ENCODE measurements around the gene ENTPD3.

Gene ENTPD3

GRCh38 chr3:40398346-40398745 lies 11.4 kb downstream of the ENTPD3 start:
- DNase-seq: no peak
- intact Hi-C loops (cut with DNase I): no loop called here

GRCh38 chr3:40404591-40405198 lies 17.7 kb downstream of the ENTPD3 start:
- intact Hi-C loops (cut with DNase I): no loop called here
- DNase-seq: no peak

- intact Hi-C loops (cut with DNase I): no loop called here
- no peak for DNase-seq
These were observed 20.0 kb downstream of the ENTPD3 start for GRCh38 chr3:40407007-40407406.

GRCh38 chr3:40407611-40408010 lies 20.6 kb downstream of the ENTPD3 start:
- intact Hi-C loops (cut with DNase I): no loop called here
- DNase-seq: no peak

- intact Hi-C loops (cut with DNase I): no loop called here
- DNase-seq: peak in 16 of 42 donors; percentile 7 to 55 (median 33)
These were observed 27.3 kb downstream of the ENTPD3 start for GRCh38 chr3:40414270-40414669.

- intact Hi-C loops (cut with DNase I): no loop called here
- no peak for DNase-seq
These were observed 31.0 kb downstream of the ENTPD3 start for GRCh38 chr3:40417845-40418543.

GRCh38 chr3:40422861-40423260 lies 35.9 kb downstream of the ENTPD3 start:
- intact Hi-C loops (cut with DNase I): no loop called here
- no peak for DNase-seq

- intact Hi-C loops (cut with DNase I): no loop called here
- DNase-seq: no peak
These were observed 40.2 kb downstream of the ENTPD3 start for GRCh38 chr3:40427045-40427669.

- intact Hi-C loops (cut with DNase I): no loop called here
These were observed 45.8 kb downstream of the ENTPD3 start for GRCh38 chr3:40432793-40433192.

GRCh38 chr3:40437889-40438288 lies 50.9 kb downstream of the ENTPD3 start:
- intact Hi-C loops (cut with DNase I): no loop called here
- DNase-seq: no peak

More at GRCh38 chr3:40432793-40433192, 45.8 kb downstream of the ENTPD3 start:
- DNase-seq: no peak

- intact Hi-C loops (cut with DNase I): no loop called here
- DNase-seq: no peak
These were observed 58.1 kb downstream of the ENTPD3 start for GRCh38 chr3:40445062-40445461.

GRCh38 chr3:40445880-40446279 lies 58.9 kb downstream of the ENTPD3 start:
- DNase-seq: no peak
- intact Hi-C loops (cut with DNase I): no loop called here

- DNase-seq: peak in 4 of 42 donors; percentile 40 to 55 (median 46)
- intact Hi-C loops (cut with DNase I): loop anchor here (10.0 kb wide), 1 partner anchor 136 kb away; no protein-coding TSS in a partner anchor
These were observed 63.5 kb downstream of the ENTPD3 start for GRCh38 chr3:40450438-40450837.

- DNase-seq: no peak
- intact Hi-C loops (cut with DNase I): loop anchor here (10.0 kb wide), 1 partner anchor 137 kb away; no protein-coding TSS in a partner anchor
These were observed 64.6 kb downstream of the ENTPD3 start for GRCh38 chr3:40451551-40451950.

GRCh38 chr3:40452057-40452456 lies 65.1 kb downstream of the ENTPD3 start:
- intact Hi-C loops (cut with DNase I): loop anchor here (2.0 to 10.0 kb wide), 2 partner anchors 73 to 137 kb away; partner anchors contain the start of gene ZNF621
- DNase-seq: no peak

- intact Hi-C loops (cut with DNase I): loop anchor here (2.0 to 10.0 kb wide), 2 partner anchors 72 to 138 kb away; partner anchors contain the start of gene ZNF621
- DNase-seq: no peak
These were observed 65.5 kb downstream of the ENTPD3 start for GRCh38 chr3:40452562-40452875.

GRCh38 chr3:40452876-40453730 lies 66.1 kb downstream of the ENTPD3 start:
- intact Hi-C loops (cut with DNase I): loop anchor here (2.0 to 10.0 kb wide), 2 partner anchors 72 to 138 kb away; partner anchors contain the start of gene ZNF621
- DNase-seq: peak; percentile 93 to 99 (median 98)

GRCh38 chr3:40453933-40454332 lies 66.9 kb downstream of the ENTPD3 start:
- DNase-seq: no peak
- intact Hi-C loops (cut with DNase I): loop anchor here (2.0 to 10.0 kb wide), 2 partner anchors 71 to 139 kb away; partner anchors contain the start of gene ZNF621

GRCh38 chr3:40455328-40455727 lies 68.3 kb downstream of the ENTPD3 start:
- no peak for DNase-seq
- intact Hi-C loops (cut with DNase I): loop anchor here (10.0 kb wide), 1 partner anchor 141 kb away; no protein-coding TSS in a partner anchor

All from head of caudate nucleus (tissue), 42 donors.